AG09319 (cell line): ENCODE data around the gene RPF1.
"Not testable (repeated sequence)": the region's sequence is repeated elsewhere in the genome, so short reads cannot be mapped to it uniquely, and the experiment has no call there.

Experiments
- DNase-seq: peaks from one replicate; pipeline ENCODE4 v3.0.0-alpha.2; 2010; ENCODE audit warnings: low read depth; ENCODE audit errors: extremely low read depth
- CTCF ChIP-seq: IDR thresholded peaks from 2 replicates; pipeline ENCODE4 v1.5.1; 2011; ENCODE audit warnings: low read depth, mild to moderate bottlenecking, inconsistent platforms, low read length, moderate library complexity

The RPF1 gene

GRCh38 chr1:84506729-84507453 lies 27.8 kb downstream of the RPF1 start:
- DNase-seq = no peak
- TF ChIP-seq CTCF = no peak

GRCh38 chr1:84507887-84508286 lies 28.8 kb downstream of the RPF1 start:
- not testable (repeated sequence) for DNase-seq

- TF ChIP-seq CTCF = no peak
- DNase-seq = no peak
Measured at GRCh38 chr1:84508510-84508909, 29.4 kb downstream of the RPF1 start.

GRCh38 chr1:84509029-84509428 lies 30.0 kb downstream of the RPF1 start:
- no peak for TF ChIP-seq CTCF

GRCh38 chr1:84510165-84510564 lies 31.1 kb downstream of the RPF1 start:
- TF ChIP-seq CTCF = no peak
- no peak for DNase-seq

More at GRCh38 chr1:84509029-84509428, 30.0 kb downstream of the RPF1 start:
- no peak for DNase-seq

- no peak for TF ChIP-seq CTCF
Measured at GRCh38 chr1:84510668-84511067, 31.6 kb downstream of the RPF1 start.

GRCh38 chr1:84524590-84524989 lies 45.5 kb downstream of the RPF1 start:
- no peak for TF ChIP-seq CTCF
- no peak for DNase-seq

More at GRCh38 chr1:84510668-84511067, 31.6 kb downstream of the RPF1 start:
- DNase-seq = no peak

GRCh38 chr1:84525779-84526178 lies 46.7 kb downstream of the RPF1 start:
- TF ChIP-seq CTCF = no peak
- no peak for DNase-seq
